Measurements from ENCODE around the gene FAM174C. TPM values are rescaled to one million over a fixed set of nuclear protein-coding genes. Genes with fewer than 3 reads are reported as not detected.
A peak's percentile ranks its signal among the peaks of the same experiment; 100 is the strongest.

Gene FAM174C
- polyA plus RNA-seq, 3 donors = 32.8 to 56.2 (median 40.0) TPM

GRCh38 chr19:1257475-1258162 lies 17.7 kb upstream of the FAM174C start:
- H3K4me1 ChIP-seq (ENCODE audit: control insufficient read depth in 1 of 2, insufficient read depth in 2 of 2, low read length in 2 of 2) = peaks cover 80 to 93% of the 10 kb centered on the region in 2 donors
- H3K27me3 ChIP-seq (ENCODE audit: control insufficient read depth in 2 of 2, insufficient read depth in 2 of 2, low read length in 2 of 2) = no peaks in the 10 kb centered on the region
- 100% methylated on average over 1 of the region's 23 CpGs for WGBS (ENCODE audit: insufficient coverage)
- Mint-ChIP-seq H3K4me1 (peaks cover 60% of the 10 kb centered on the region), H3K36me3 (peaks cover 36 to 51% of the 10 kb centered on the region in 2 donors), H3K4me3 (peak overlapping the region; percentile 51 to 85), H3K27ac (peak overlapping the region; percentile 40 to 97 (median 93)), H3K9me3 (peaks cover 0 to 2% (median 0%) of the 10 kb centered on the region in 7 donors), H3K27me3 (ENCODE audit: low read depth in 3 of 3) (peaks cover 2 to 8% (median 5%) of the 10 kb centered on the region in 3 donors)
- peaks cover 42 to 50% of the 10 kb centered on the region in 2 donors for H3K36me3 ChIP-seq (replicated peaks in 1 of 2; ENCODE audit: control insufficient read depth in 1 of 2, insufficient read depth in 2 of 2, low read length in 2 of 2)
- intact Hi-C loops (cut with micrococcal nuclease) = no loop called here
- no peaks in the 10 kb centered on the region for H3K9me3 ChIP-seq (replicated peaks in 1 of 2; ENCODE audit: control insufficient read depth in 1 of 2, insufficient read depth in 1 of 2, low read length in 2 of 2)
- DNase-seq = no peak
- no peak overlapping the region for H3K9ac ChIP-seq (ENCODE audit: insufficient read depth, low read length, poor library complexity, severe bottlenecking)
- H3K79me2 ChIP-seq (ENCODE audit: insufficient read depth, low read length) = peaks cover 62% of the 10 kb centered on the region
- TF ChIP-seq CTCF (IDR thresholded peaks at IDR 0.05) = no peak
- no peak overlapping the region for H2AFZ ChIP-seq (ENCODE audit: insufficient read depth, low read depth, low read length, poor library complexity, severe bottlenecking)
- H3K27ac ChIP-seq (ENCODE audit: low read depth in 1 of 2, low read length in 2 of 2) = peak overlapping the region; percentile 49 to 95
- H4K20me1 ChIP-seq (ENCODE audit: insufficient read depth, low read length) = peaks cover 79% of the 10 kb centered on the region
- peak overlapping the region; percentile 95 for H3K4me2 ChIP-seq (replicated peaks; ENCODE audit: extremely low read depth, low read length, poor library complexity, severe bottlenecking)
- peak overlapping the region in 1 of 3 experiments; percentile 93 for H3K4me3 ChIP-seq (replicated peaks in 1 of 3; ENCODE audit: low read depth in 2 of 3, low read length in 3 of 3)

- intact Hi-C loops (cut with micrococcal nuclease) = no loop called here
- Histone ChIP-seq H3K79me2 (ENCODE audit: insufficient read depth, low read length) (peaks cover 61% of the 10 kb centered on the region), H3K27ac (ENCODE audit: low read depth in 1 of 2, low read length in 2 of 2) (peak overlapping the region; percentile 49 to 95), H4K20me1 (ENCODE audit: insufficient read depth, low read length) (peaks cover 75% of the 10 kb centered on the region), H3K27me3 (ENCODE audit: control insufficient read depth in 2 of 2, insufficient read depth in 2 of 2, low read length in 2 of 2) (no peaks in the 10 kb centered on the region), H3K36me3 (replicated peaks in 1 of 2; ENCODE audit: control insufficient read depth in 1 of 2, insufficient read depth in 2 of 2, low read length in 2 of 2) (peaks cover 42 to 50% of the 10 kb centered on the region in 2 donors), H2AFZ (ENCODE audit: insufficient read depth, low read depth, low read length, poor library complexity, severe bottlenecking) (no peak overlapping the region), H3K4me3 (replicated peaks in 1 of 3; ENCODE audit: low read depth in 2 of 3, low read length in 3 of 3) (peak overlapping the region in 1 of 3 experiments; percentile 93), H3K4me1 (ENCODE audit: control insufficient read depth in 1 of 2, insufficient read depth in 2 of 2, low read length in 2 of 2) (peaks cover 83 to 96% of the 10 kb centered on the region in 2 donors), H3K9me3 (replicated peaks in 1 of 2; ENCODE audit: control insufficient read depth in 1 of 2, insufficient read depth in 1 of 2, low read length in 2 of 2) (no peaks in the 10 kb centered on the region), H3K9ac (ENCODE audit: insufficient read depth, low read length, poor library complexity, severe bottlenecking) (peak overlapping the region; percentile 87), H3K4me2 (replicated peaks; ENCODE audit: extremely low read depth, low read length, poor library complexity, severe bottlenecking) (peak overlapping the region; percentile 95)
- TF ChIP-seq CTCF (IDR thresholded peaks at IDR 0.05) = no peak
- H3K4me3 Mint-ChIP-seq = peak overlapping the region; percentile 59 to 85
- no peak for DNase-seq
- 60% methylated on average over 1 of the region's 8 CpGs for WGBS (ENCODE audit: insufficient coverage)
- H3K27me3 Mint-ChIP-seq (ENCODE audit: low read depth in 3 of 3) = peaks cover 3 to 8% (median 5%) of the 10 kb centered on the region in 3 donors
- peak overlapping the region; percentile 68 to 97 (median 94) for H3K27ac Mint-ChIP-seq
- H3K36me3 Mint-ChIP-seq = peaks cover 36 to 51% of the 10 kb centered on the region in 2 donors
- H3K4me1 Mint-ChIP-seq = peaks cover 63% of the 10 kb centered on the region
- peaks cover 0 to 2% (median 0%) of the 10 kb centered on the region in 7 donors for H3K9me3 Mint-ChIP-seq
Measured at GRCh38 chr19:1258163-1258492, 17.2 kb upstream of the FAM174C start.

Measured in CD14-positive monocyte (primary cell).